Neural progenitor cell (in vitro differentiated cells): Measurements from ENCODE around the gene CCDC77.

Experiments
- CTCF ChIP-seq: fragments of 200-600 bp; sonication (generic); IDR thresholded peaks from 2 replicates; pipeline ENCODE4 v1.5.1; 2017; ENCODE audit warnings: antibody characterized with exemption, mild to moderate bottlenecking
- EZH2 ChIP-seq: fragments of 200-600 bp; sonication (generic); IDR thresholded peaks from 2 replicates; pipeline ENCODE4 v1.6.1; 2017; ENCODE audit warnings: antibody characterized with exemption, mild to moderate bottlenecking, moderate library complexity
- EZH2phosphoT487 ChIP-seq: fragments of 200-600 bp; sonication (generic); IDR thresholded peaks from 2 replicates; pipeline ENCODE4 v1.6.1; 2017; ENCODE audit warnings: antibody characterized with exemption

GRCh38 chr12:459050-459429 lies 57.6 kb downstream of the CCDC77 start:
- TF ChIP-seq CTCF (no peak), EZH2phosphoT487 (no peak), EZH2 (no peak)
